Natural killer cell (primary cell): ENCODE results near the gene FKBP3. TPM values are rescaled to one million over a fixed set of nuclear protein-coding genes. Genes with fewer than 3 reads are reported as not detected.
"Not testable (repeated sequence)": the region's sequence is repeated elsewhere in the genome, so short reads cannot be mapped to it uniquely, and the experiment has no call there.

Experiments
- ATAC-seq, 3 donors: fragments of 150-1000 bp in 2 of 3; fragments of 200-7000 bp in 1 of 3; cut with Tn5 transposase; 1 replicate in 1 of 3; 2 replicates in 2 of 3; pipeline ENCODE4 v1.10.0; 2021; ENCODE audit warnings: mild to moderate bottlenecking in 2 of 3, moderate library complexity in 2 of 3
- DNase-seq, 2 donors: peaks; one replicate each; pipeline versions ENCODE4 v3.0.0 to v3.0.0-alpha.2; 2013 to 2021; ENCODE audit warnings: mixed read lengths in 1 of 2
- H3K27ac ChIP-seq: one replicate; pipeline ENCODE4 v1.5.1; 2013; ENCODE audit warnings: mild to moderate bottlenecking, low read length
- H3K27me3 ChIP-seq: one replicate; pipeline ENCODE4 v1.6.1; 2013; ENCODE audit warnings: low read length; ENCODE audit not compliant: control insufficient read depth, insufficient read depth
- H3K36me3 ChIP-seq: one replicate; pipeline ENCODE4 v1.6.1; 2013; ENCODE audit warnings: low read length; ENCODE audit not compliant: control insufficient read depth, insufficient read depth
- H3K4me1 ChIP-seq: one replicate; pipeline ENCODE4 v1.6.1; 2013; ENCODE audit warnings: low read length; ENCODE audit not compliant: control insufficient read depth, insufficient read depth
- H3K4me3 ChIP-seq: one replicate; pipeline ENCODE4 v1.5.1; 2013; ENCODE audit warnings: low read length
- H3K9me3 ChIP-seq: one replicate; pipeline ENCODE4 v1.6.1; 2013; ENCODE audit warnings: low read length; ENCODE audit not compliant: control insufficient read depth, insufficient read depth
- H3K27ac Mint-ChIP-seq, 2 donors: one replicate each; pipeline ENCODE4 v1.8.0; 2022; ENCODE audit warnings: mild to moderate bottlenecking in 2 of 2, mixed read lengths in 2 of 2, moderate library complexity in 1 of 2
- H3K27me3 Mint-ChIP-seq, 2 donors: one replicate each; pipeline ENCODE4 v1.8.0; 2022; ENCODE audit warnings: low read depth in 2 of 2, mixed read lengths in 2 of 2
- H3K36me3 Mint-ChIP-seq: one replicate; pipeline ENCODE4 v1.8.0; 2022; ENCODE audit warnings: mixed read lengths
- H3K4me1 Mint-ChIP-seq, 2 donors: one replicate each; pipeline ENCODE4 v1.8.0; 2022; ENCODE audit warnings: mixed read lengths in 2 of 2
- H3K4me3 Mint-ChIP-seq: one replicate; pipeline ENCODE4 v1.8.0; 2022; ENCODE audit warnings: mild to moderate bottlenecking, moderate library complexity, mixed read lengths
- H3K9me3 Mint-ChIP-seq, 2 donors: one replicate each; pipeline ENCODE4 v1.8.0; 2022; ENCODE audit warnings: mixed read lengths in 2 of 2
- WGBS: methylation state at CpG from one replicate; pipeline ENCODE4 v1.1.7; 2013; ENCODE audit warnings: missing lambda C conversion rate; ENCODE audit not compliant: insufficient coverage; 5-methylcytosine and 5-hydroxymethylcytosine counted together
- intact Hi-C: fragments of 100-400 bp; cut with micrococcal nuclease; formaldehyde crosslinking; loops from one replicate; pipeline ENCODE4 v1.14.2; 2022
- total RNA-seq, 4 donors: library from RNA; stranded (reverse); fragments of 120-200 nt in 1 of 4; gene quantifications; one replicate each; pipeline versions ENCODE4 v1.2.3 to v1.2.4, GENCODE V29; 2013 to 2022
- TF ChIP-seq, protein P1 (sequence below): fragments of 200-600 bp; IDR thresholded peaks from one replicate; pipeline ENCODE4 v1.8.0; 2022; ENCODE audit warnings: antibody characterized with exemption

Gene FKBP3
- total RNA-seq, 3 donors from 2014 or later (not counting 1 experiment from before 2014, with no cell fraction given) = 32.2 to 39.7 (median 33.7) TPM

DNA sequence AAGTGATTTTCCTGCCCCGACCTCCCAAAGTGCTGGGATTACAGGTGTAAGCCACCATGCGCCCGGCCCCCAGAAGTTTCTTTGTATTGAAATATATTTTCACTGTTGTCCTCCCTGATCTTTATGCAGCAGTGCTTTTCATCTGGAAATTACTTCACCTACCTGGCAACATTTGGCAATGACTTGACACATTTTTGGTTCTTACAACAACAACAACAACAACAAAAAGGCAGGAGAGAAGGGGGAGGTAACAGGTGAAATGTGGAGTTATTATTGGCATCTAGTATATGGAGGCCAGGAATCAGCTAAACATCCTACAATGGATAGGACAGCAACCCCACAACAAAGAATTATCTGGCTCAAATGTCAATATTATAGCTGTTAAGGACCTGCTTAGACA is 15.3 kb upstream of the FKBP3 start:
- Histone ChIP-seq H3K27me3 (no peaks in the 10 kb centered on the region), H3K4me1 (no peaks in the 10 kb centered on the region), H3K36me3 (peaks cover 9% of the 10 kb centered on the region), H3K27ac (no peak overlapping the region), H3K9me3 (no peaks in the 10 kb centered on the region), H3K4me3 (no peak overlapping the region)
- DNase-seq = no peak
- no peak for ATAC-seq
- TF ChIP-seq, protein P1, sequence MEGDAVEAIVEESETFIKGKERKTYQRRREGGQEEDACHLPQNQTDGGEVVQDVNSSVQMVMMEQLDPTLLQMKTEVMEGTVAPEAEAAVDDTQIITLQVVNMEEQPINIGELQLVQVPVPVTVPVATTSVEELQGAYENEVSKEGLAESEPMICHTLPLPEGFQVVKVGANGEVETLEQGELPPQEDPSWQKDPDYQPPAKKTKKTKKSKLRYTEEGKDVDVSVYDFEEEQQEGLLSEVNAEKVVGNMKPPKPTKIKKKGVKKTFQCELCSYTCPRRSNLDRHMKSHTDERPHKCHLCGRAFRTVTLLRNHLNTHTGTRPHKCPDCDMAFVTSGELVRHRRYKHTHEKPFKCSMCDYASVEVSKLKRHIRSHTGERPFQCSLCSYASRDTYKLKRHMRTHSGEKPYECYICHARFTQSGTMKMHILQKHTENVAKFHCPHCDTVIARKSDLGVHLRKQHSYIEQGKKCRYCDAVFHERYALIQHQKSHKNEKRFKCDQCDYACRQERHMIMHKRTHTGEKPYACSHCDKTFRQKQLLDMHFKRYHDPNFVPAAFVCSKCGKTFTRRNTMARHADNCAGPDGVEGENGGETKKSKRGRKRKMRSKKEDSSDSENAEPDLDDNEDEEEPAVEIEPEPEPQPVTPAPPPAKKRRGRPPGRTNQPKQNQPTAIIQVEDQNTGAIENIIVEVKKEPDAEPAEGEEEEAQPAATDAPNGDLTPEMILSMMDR = no peak
- Mint-ChIP-seq H3K36me3 (no peaks in the 10 kb centered on the region), H3K4me3 (no peak overlapping the region), H3K4me1 (peaks cover 3 to 5% of the 10 kb centered on the region in 2 donors), H3K9me3 (no peaks in the 10 kb centered on the region), H3K27me3 (no peaks in the 10 kb centered on the region), H3K27ac (no peak overlapping the region)
- intact Hi-C loops = no loop called here
- 94% methylated on average over 3 of the region's 3 CpGs for WGBS

GRCh38 chr14:45145214-45145613 is 10.9 kb upstream of the FKBP3 start:
- no peak for DNase-seq

GRCh38 chr14:45144658-45145057 is 10.4 kb upstream of the FKBP3 start:
- no peak overlapping the region for H3K27ac Mint-ChIP-seq
- Histone ChIP-seq H3K27me3 (no peaks in the 10 kb centered on the region), H3K9me3 (no peaks in the 10 kb centered on the region), H3K4me3 (no peak overlapping the region), H3K27ac (no peak overlapping the region), H3K4me1 (no peaks in the 10 kb centered on the region), H3K36me3 (no peaks in the 10 kb centered on the region)
- ATAC-seq (no peak), DNase-seq (no peak)
- H3K27me3 Mint-ChIP-seq = no peaks in the 10 kb centered on the region
- no peaks in the 10 kb centered on the region for H3K9me3 Mint-ChIP-seq
- H3K4me1 Mint-ChIP-seq = peaks cover 5 to 10% of the 10 kb centered on the region in 2 donors
- intact Hi-C loops = no loop called here
- H3K4me3 Mint-ChIP-seq = no peak overlapping the region
- no peaks in the 10 kb centered on the region for H3K36me3 Mint-ChIP-seq
- TF ChIP-seq, protein P1 = no peak

More at GRCh38 chr14:45145214-45145613, 10.9 kb upstream of the FKBP3 start:
- Histone ChIP-seq H3K36me3 (peaks cover 2% of the 10 kb centered on the region), H3K27me3 (no peaks in the 10 kb centered on the region), H3K27ac (no peak overlapping the region), H3K9me3 (no peaks in the 10 kb centered on the region), H3K4me1 (no peaks in the 10 kb centered on the region), H3K4me3 (no peak overlapping the region)
- no peak for ATAC-seq
- Mint-ChIP-seq H3K36me3 (no peaks in the 10 kb centered on the region), H3K4me3 (no peak overlapping the region), H3K4me1 (peaks cover 5 to 10% of the 10 kb centered on the region in 2 donors), H3K9me3 (no peaks in the 10 kb centered on the region), H3K27ac (no peak overlapping the region), H3K27me3 (no peaks in the 10 kb centered on the region)
- TF ChIP-seq, protein P1 = no peak
- intact Hi-C loops = no loop called here
- 81% methylated on average over 2 of the region's 3 CpGs for WGBS

DNA sequence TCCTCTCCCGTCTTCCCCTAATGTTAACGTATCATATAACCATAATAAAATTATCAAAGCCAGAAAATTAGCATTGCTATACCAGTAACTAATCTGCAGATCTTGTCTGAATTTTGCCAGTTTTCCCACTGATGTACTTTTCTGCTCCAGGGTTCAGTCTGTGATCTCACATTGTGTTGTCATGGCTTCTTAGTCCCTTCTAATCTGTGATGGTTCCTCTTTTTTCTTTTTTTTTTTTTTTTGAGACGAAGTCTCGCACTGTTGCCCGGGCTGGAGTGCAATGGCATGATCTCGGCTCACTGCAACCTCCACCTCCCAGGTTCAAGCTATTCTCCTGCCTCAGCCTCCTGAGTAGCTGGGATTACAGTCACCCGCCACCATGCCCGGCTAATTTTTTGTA is 7.8 kb upstream of the FKBP3 start:
- H3K9me3 Mint-ChIP-seq, H3K27me3 Mint-ChIP-seq, intact Hi-C loops, DNase-seq, H3K27me3 ChIP-seq, H3K9me3 ChIP-seq, H3K4me3 ChIP-seq, H3K4me3 Mint-ChIP-seq, H3K27ac ChIP-seq, ATAC-seq, H3K4me1 ChIP-seq, H3K36me3 ChIP-seq, H3K36me3 Mint-ChIP-seq, H3K27ac Mint-ChIP-seq: not testable (repeated sequence)
- 78% methylated on average over 8 of the region's 8 CpGs for WGBS
- peaks cover 10 to 21% of the 10 kb centered on the region in 2 donors for H3K4me1 Mint-ChIP-seq
